Endothelial cell of umbilical vein (primary cell): ENCODE data around the gene MOB2. TPM values are rescaled to one million over a fixed set of nuclear protein-coding genes. Genes with fewer than 3 reads are reported as not detected.

Experiments used
- BruUV-seq: library from RNA; stranded (reverse); fragments of 400-500 nt; replicated peaks from 2 replicates; lab custom pipeline; 2021; lab: Mats Ljungman, UMichigan
- CTCF ChIA-PET: fragments of 300-600, 350-600 bp; sonication (Branson Sonifier 250); formaldehyde crosslinking; loops from one replicate; lab custom pipeline; 2021; ENCODE audit warnings: antibody characterized with exemption, inconsistent platforms; lab: Charles Lee
- POLR2A ChIA-PET: fragments of 300-600, 350-600 bp; sonication (Branson Sonifier 250); formaldehyde crosslinking; loops from one replicate; lab custom pipeline; 2021; ENCODE audit warnings: antibody characterized with exemption, inconsistent platforms; lab: Charles Lee
- DNase-seq: peaks from one replicate; pipeline ENCODE4 v3.0.0-alpha.2; 2011; ENCODE audit warnings: low read depth, low spot score
- FAIRE-seq: peaks from 2 replicates; lab custom pipeline; 2011; peaks lifted over from hg19 to GRCh38; lab: Jason Lieb, UNC
- H2AFZ ChIP-seq: 2 replicates; pipeline ENCODE4 v1.6.0; 2012; ENCODE audit warnings: low read depth, low read length, control low read depth, inconsistent platforms
- H3K27ac ChIP-seq: 2 replicates; pipeline ENCODE4 v1.5.1; 2011; ENCODE audit warnings: low read depth, mild to moderate bottlenecking, control low read depth, low read length, moderate library complexity; ENCODE audit not compliant: insufficient read depth
- H3K27me3 ChIP-seq, 2 experiments: 2 replicates each; pipeline versions ENCODE4 v1.6.0 to v1.6.1; 2011; ENCODE audit warnings: low read length in 2 of 2, mixed read lengths in 1 of 2; ENCODE audit not compliant: control insufficient read depth in 2 of 2, insufficient read depth in 2 of 2
- H3K36me3 ChIP-seq, 2 experiments: 2 replicates in 1 of 2; 3 replicates in 1 of 2; pipeline ENCODE4 v1.5.1; 2011; ENCODE audit warnings: low read length in 2 of 2, mild to moderate bottlenecking in 1 of 2, moderate library complexity in 1 of 2; ENCODE audit not compliant: control insufficient read depth in 2 of 2, insufficient read depth in 2 of 2; ENCODE audit errors: extremely low read depth in 1 of 2
- H3K4me1 ChIP-seq: 3 replicates; pipeline ENCODE4 v1.5.1; 2011; ENCODE audit warnings: mild to moderate bottlenecking, low read length; ENCODE audit not compliant: control insufficient read depth, insufficient read depth; ENCODE audit errors: extremely low read depth
- H3K4me2 ChIP-seq: 2 replicates; pipeline ENCODE4 v1.6.1; 2011; ENCODE audit warnings: low read length, control low read depth, mixed read lengths; ENCODE audit not compliant: insufficient read depth
- H3K4me3 ChIP-seq, 3 experiments: fragments of 200-600 bp in 1 of 3; sonication (generic), shearing (Covaris generic) in 1 of 3; replicated peaks in 1 of 3; 2 replicates each; pipeline ENCODE4 v1.5.1; 2011 to 2016; ENCODE audit warnings: control low read depth in 3 of 3, low read length in 3 of 3, mild to moderate bottlenecking in 2 of 3, inconsistent platforms in 1 of 3, low read depth in 1 of 3, moderate library complexity in 1 of 3; ENCODE audit not compliant: insufficient read depth in 1 of 3
- H3K79me2 ChIP-seq: 2 replicates; pipeline ENCODE4 v1.6.0; 2012; ENCODE audit warnings: low read length, inconsistent platforms; ENCODE audit not compliant: control insufficient read depth, insufficient read depth
- H3K9ac ChIP-seq: replicated peaks from 2 replicates; pipeline ENCODE3; 2011; ENCODE audit warnings: low read length, control low read depth; ENCODE audit not compliant: insufficient read depth; ENCODE audit errors: extremely low read depth
- H3K9me1 ChIP-seq: replicated peaks from 3 replicates; pipeline ENCODE4 v1.6.0; 2011; ENCODE audit warnings: mild to moderate bottlenecking, low read length; ENCODE audit not compliant: control insufficient read depth, insufficient read depth; ENCODE audit errors: extremely low read depth
- H3K9me3 ChIP-seq: replicated peaks from 2 replicates; pipeline ENCODE4 v1.5.1; 2012; ENCODE audit warnings: low read length, inconsistent platforms; ENCODE audit not compliant: control insufficient read depth, insufficient read depth
- H4K20me1 ChIP-seq: replicated peaks from 2 replicates; pipeline ENCODE3; 2011; ENCODE audit warnings: mild to moderate bottlenecking, low read length; ENCODE audit not compliant: control insufficient read depth, insufficient read depth; ENCODE audit errors: extremely low read depth
- EZH2 ChIP-seq: IDR thresholded peaks from 2 replicates; pipeline ENCODE4 v1.6.1; 2012; ENCODE audit warnings: borderline replicate concordance, low read depth, mild to moderate bottlenecking, moderate library complexity, low read length, inconsistent platforms; ENCODE audit not compliant: severe bottlenecking
- GATA2 ChIP-seq: IDR thresholded peaks from 2 replicates; pipeline ENCODE4 v1.7.0; 2011; ENCODE audit warnings: low read depth, mild to moderate bottlenecking, moderate library complexity, mixed read lengths, low read length; ENCODE audit not compliant: insufficient read length, insufficient read depth
- JUN ChIP-seq: IDR thresholded peaks from 2 replicates; pipeline ENCODE4 v1.6.1; 2011; ENCODE audit warnings: borderline replicate concordance, low read depth; ENCODE audit not compliant: insufficient read length, insufficient read depth
- MYC ChIP-seq: IDR thresholded peaks from one replicate; pipeline ENCODE4 v1.6.1; 2011; ENCODE audit warnings: mild to moderate bottlenecking, low read depth, low read length
- POLR2A ChIP-seq: IDR thresholded peaks from 2 replicates; pipeline ENCODE4 v1.6.1; 2012; ENCODE audit warnings: low read depth, mild to moderate bottlenecking, control low read depth, low read length
- dilution Hi-C: fragments of 300-500 bp; cut with MboI; formaldehyde crosslinking; loops from one replicate; pipeline ENCODE4 v1.15.0; 2019; ENCODE audit warnings: low sequenced_read_pairs; ENCODE audit not compliant: extremely low pct_ligation_motif_present
- intact Hi-C: fragments of 100-400 bp; cut with micrococcal nuclease; formaldehyde crosslinking; loops from one replicate; pipeline ENCODE4 v1.10.0; 2022
- polyA plus RNA-seq, 4 experiments: library from polyadenylated mRNA; depleted of rRNA in 3 of 4; stranded (reverse) in 3 of 4; unstranded in 1 of 4; fragments of >200 nt; gene quantifications; 2 replicates each; pipeline versions ENCODE4 v1.2.1 to v1.2.3, GENCODE V29; 2011 to 2012; ENCODE audit warnings: missing spikeins in 1 of 4
- total RNA-seq: library from RNA; stranded (reverse); gene quantifications from 2 replicates; pipeline ENCODE4 v1.2.3, GENCODE V29; 2021
- TF ChIP-seq, protein P1 (sequence below): IDR thresholded peaks from 2 replicates; pipeline ENCODE4 v1.6.1; 2011; ENCODE audit not compliant: insufficient read depth, insufficient read length

Gene MOB2
- total and polyA plus RNA-seq, 2 donors (not counting 3 experiments of a cell fraction or from before 2014, with no cell fraction given) = 38.2 to 50.6 TPM

DNA sequence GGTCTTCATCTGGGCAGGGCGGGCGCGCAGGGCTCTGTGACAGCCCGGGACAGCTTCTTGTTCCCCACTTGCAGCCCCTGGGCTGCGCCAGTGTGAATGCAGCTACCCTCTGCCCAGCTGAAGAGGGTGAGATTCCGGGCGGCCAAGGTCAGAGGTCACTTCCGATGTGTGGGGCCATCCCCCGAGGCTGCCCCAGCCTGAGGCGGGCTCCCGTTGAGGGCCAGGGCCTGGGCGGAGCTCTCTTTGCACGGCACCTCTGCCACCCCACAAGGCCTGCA lies 23.9 kb downstream of the MOB2 start:
- Histone ChIP-seq H3K9ac (no peak overlapping the region), H2AFZ (no peak overlapping the region), H3K79me2 (no peaks in the 10 kb centered on the region), H3K36me3 (no peaks in the 10 kb centered on the region), H4K20me1 (no peaks in the 10 kb centered on the region), H3K9me3 (no peaks in the 10 kb centered on the region), H3K4me2 (no peak overlapping the region), H3K27ac (no peak overlapping the region), H3K4me1 (no peaks in the 10 kb centered on the region), H3K27me3 (no peaks in the 10 kb centered on the region), H3K9me1 (no peaks in the 10 kb centered on the region), H3K4me3 (no peak overlapping the region)
- DNase-seq (no peak), FAIRE-seq (no peak)
- dilution Hi-C loops (no loop called here), intact Hi-C loops (no loop called here)
- no peak for TF ChIP-seq MYC
- TF ChIP-seq POLR2A = no peak
- TF ChIP-seq GATA2 = no peak
- TF ChIP-seq JUN = no peak
- TF ChIP-seq, protein P1, sequence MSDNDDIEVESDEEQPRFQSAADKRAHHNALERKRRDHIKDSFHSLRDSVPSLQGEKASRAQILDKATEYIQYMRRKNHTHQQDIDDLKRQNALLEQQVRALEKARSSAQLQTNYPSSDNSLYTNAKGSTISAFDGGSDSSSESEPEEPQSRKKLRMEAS = no peak
- POLR2A ChIA-PET = no interaction called here
- BruUV-seq = no TSS peak
- CTCF ChIA-PET = no interaction called here

DNA sequence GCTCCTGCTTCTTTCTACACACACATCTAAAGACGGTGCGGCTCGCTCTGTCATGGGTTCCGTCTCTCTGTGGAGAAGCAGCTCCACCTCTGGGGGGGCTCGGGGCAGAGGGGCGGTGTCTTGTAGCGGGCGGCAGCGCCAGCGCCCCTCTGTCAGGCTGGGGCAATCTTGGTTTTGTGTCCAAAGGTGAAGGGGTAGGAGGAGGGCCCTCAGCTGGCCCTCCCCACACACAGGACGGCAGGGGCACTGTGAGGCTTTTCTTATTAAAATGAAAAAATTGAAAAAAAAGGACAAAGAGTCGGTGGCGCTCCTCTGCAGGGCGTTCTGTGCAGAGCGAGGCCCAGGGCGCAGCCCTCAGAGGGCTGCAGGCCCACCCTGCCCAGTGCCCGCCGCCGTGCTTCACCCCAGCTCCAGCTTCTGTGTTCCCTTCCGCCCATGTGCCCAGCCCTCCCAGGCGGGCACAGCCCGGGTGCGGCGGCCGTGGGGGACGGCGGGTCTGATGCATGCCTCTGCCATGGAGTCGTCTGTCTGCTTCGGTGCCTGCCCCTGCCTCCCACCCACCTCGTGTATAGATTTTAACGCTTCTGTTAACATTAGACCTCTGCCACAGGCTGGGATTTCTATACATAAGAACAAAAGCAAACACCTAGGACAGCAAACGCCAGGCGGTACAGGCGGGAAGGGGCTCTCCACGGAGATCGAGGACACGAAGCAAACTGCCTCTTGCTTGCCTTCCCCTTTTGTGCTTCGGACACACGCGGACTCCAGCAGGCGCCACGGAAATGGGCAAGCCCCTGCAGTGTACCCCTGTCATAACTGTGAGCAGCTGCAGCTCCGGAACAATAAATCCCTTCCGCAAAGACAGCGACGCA lies 24.5 kb downstream of the MOB2 start:
- H3K9me1 ChIP-seq = no peaks in the 10 kb centered on the region
- CTCF ChIA-PET = no interaction called here
- H3K79me2 ChIP-seq = no peaks in the 10 kb centered on the region
- no peaks in the 10 kb centered on the region for H3K27me3 ChIP-seq
- TF ChIP-seq GATA2 (no peak), POLR2A (no peak), MYC (no peak), EZH2 (no peak)
- H3K27ac ChIP-seq = no peak overlapping the region
- no peaks in the 10 kb centered on the region for H3K36me3 ChIP-seq
- no peaks in the 10 kb centered on the region for H3K4me1 ChIP-seq
- intact Hi-C loops (no loop called here), dilution Hi-C loops (no loop called here)
- no peak overlapping the region for H3K4me3 ChIP-seq
- H3K9me3 ChIP-seq = no peaks in the 10 kb centered on the region
- H4K20me1 ChIP-seq = no peaks in the 10 kb centered on the region
- POLR2A ChIA-PET = no interaction called here
- no peak overlapping the region for H3K9ac ChIP-seq
- no peak for DNase-seq
- no peak for FAIRE-seq
- no peak overlapping the region for H2AFZ ChIP-seq
- H3K4me2 ChIP-seq = no peak overlapping the region
- no TSS peak for BruUV-seq
